Upper lobe of left lung (tissue), 4 donors: ENCODE data around the gene ATF1.

ENCODE experiments used
- EP300 ChIP-seq, 4 donors: sonication (generic); formaldehyde crosslinking; IDR thresholded peaks; one replicate each; pipeline ENCODE4 v1.5.1; 2017; ENCODE audit warnings: antibody characterized with exemption in 4 of 4, control low read depth in 2 of 4
- TF ChIP-seq, protein P1 (sequence below), 6 experiments: fragments of 450-650 bp in 4 of 6; fragments of 200-600 bp in 2 of 6; sonication (generic) in 2 of 6; IDR thresholded peaks; one replicate each; pipeline ENCODE4 v1.5.1; 2016 to 2019; ENCODE audit warnings: antibody characterized with exemption in 6 of 6

DNA sequence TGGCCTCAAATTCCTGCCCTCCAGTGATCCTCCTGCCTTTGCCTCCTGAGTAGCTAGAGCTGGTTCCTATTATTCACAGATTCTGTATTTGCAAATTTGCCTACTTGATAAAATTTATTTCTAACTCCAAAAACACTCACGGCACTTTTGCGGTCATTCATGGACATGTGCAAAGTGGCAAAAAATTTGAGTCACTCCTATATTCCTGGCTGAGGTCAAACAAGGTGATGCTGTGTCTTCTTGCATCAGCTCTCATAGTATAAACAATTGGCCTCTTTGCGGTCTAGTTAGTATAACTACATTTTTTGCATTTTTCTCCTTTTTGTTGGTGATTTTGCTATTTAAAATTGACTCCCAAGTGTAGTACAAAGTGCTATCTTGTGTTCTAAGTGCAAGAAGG lies 24.7 kb downstream of the ATF1 start:
- TF ChIP-seq, protein P1, sequence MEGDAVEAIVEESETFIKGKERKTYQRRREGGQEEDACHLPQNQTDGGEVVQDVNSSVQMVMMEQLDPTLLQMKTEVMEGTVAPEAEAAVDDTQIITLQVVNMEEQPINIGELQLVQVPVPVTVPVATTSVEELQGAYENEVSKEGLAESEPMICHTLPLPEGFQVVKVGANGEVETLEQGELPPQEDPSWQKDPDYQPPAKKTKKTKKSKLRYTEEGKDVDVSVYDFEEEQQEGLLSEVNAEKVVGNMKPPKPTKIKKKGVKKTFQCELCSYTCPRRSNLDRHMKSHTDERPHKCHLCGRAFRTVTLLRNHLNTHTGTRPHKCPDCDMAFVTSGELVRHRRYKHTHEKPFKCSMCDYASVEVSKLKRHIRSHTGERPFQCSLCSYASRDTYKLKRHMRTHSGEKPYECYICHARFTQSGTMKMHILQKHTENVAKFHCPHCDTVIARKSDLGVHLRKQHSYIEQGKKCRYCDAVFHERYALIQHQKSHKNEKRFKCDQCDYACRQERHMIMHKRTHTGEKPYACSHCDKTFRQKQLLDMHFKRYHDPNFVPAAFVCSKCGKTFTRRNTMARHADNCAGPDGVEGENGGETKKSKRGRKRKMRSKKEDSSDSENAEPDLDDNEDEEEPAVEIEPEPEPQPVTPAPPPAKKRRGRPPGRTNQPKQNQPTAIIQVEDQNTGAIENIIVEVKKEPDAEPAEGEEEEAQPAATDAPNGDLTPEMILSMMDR (IDR thresholded peaks at IDR 0.05) = no peak
- no peak for TF ChIP-seq EP300 (IDR thresholded peaks at IDR 0.05)
